Keratinocyte (primary cell): ENCODE results near the gene NBPF6. TPM values are rescaled to one million over a fixed set of nuclear protein-coding genes. Genes with fewer than 3 reads are reported as not detected.

ENCODE experiments used
- DNase-seq: peaks from one replicate; pipeline ENCODE4 v3.0.0-alpha.2; 2011; ENCODE audit warnings: low read depth, missing footprints, low spot score
- FAIRE-seq: peaks from 2 replicates; lab custom pipeline; 2011; peaks lifted over from hg19 to GRCh38; lab: Jason Lieb, UNC
- H2AFZ ChIP-seq: 2 replicates; pipeline ENCODE4 v1.6.0; 2012; ENCODE audit warnings: low read length, control low read depth, inconsistent platforms; ENCODE audit not compliant: control insufficient read depth
- H3K27ac ChIP-seq: 2 replicates; pipeline ENCODE4 v1.5.1; 2011; ENCODE audit warnings: low read length; ENCODE audit not compliant: control insufficient read depth, insufficient read depth
- H3K27me3 ChIP-seq: 3 replicates; pipeline ENCODE4 v1.6.0; 2011; ENCODE audit warnings: low read length; ENCODE audit not compliant: control insufficient read depth, insufficient read depth; ENCODE audit errors: extremely low read depth
- H3K36me3 ChIP-seq, 2 experiments: 2 replicates in 1 of 2; 3 replicates in 1 of 2; pipeline ENCODE4 v1.5.1; 2011; ENCODE audit warnings: low read length in 2 of 2, mild to moderate bottlenecking in 1 of 2; ENCODE audit not compliant: control insufficient read depth in 2 of 2, insufficient read depth in 2 of 2; ENCODE audit errors: extremely low read depth in 1 of 2
- H3K4me1 ChIP-seq: 3 replicates; pipeline ENCODE4 v1.5.1; 2011; ENCODE audit warnings: low read length; ENCODE audit not compliant: control insufficient read depth, insufficient read depth; ENCODE audit errors: extremely low read depth
- H3K4me2 ChIP-seq: 3 replicates; pipeline ENCODE4 v1.6.0; 2011; ENCODE audit warnings: low read depth, low read length; ENCODE audit not compliant: control insufficient read depth, insufficient read depth; ENCODE audit errors: extremely low read depth
- H3K4me3 ChIP-seq, 3 experiments: fragments of 200-600 bp in 1 of 3; sonication (generic) in 1 of 3; 2 replicates in 2 of 3; 3 replicates in 1 of 3; pipeline ENCODE4 v1.5.1; 2011 to 2016; ENCODE audit warnings: low read length in 3 of 3, mild to moderate bottlenecking in 3 of 3, control low read depth in 2 of 3, inconsistent platforms in 1 of 3, low read depth in 1 of 3, mixed read lengths in 1 of 3, mixed run types in 1 of 3, moderate library complexity in 1 of 3; ENCODE audit not compliant: control insufficient read depth in 2 of 3, insufficient read depth in 2 of 3; ENCODE audit errors: extremely low read depth in 1 of 3
- H3K79me2 ChIP-seq: 2 replicates; pipeline ENCODE4 v1.6.0; 2012; ENCODE audit warnings: low read length; ENCODE audit not compliant: control insufficient read depth, insufficient read depth
- H3K9ac ChIP-seq: 3 replicates; pipeline ENCODE4 v1.6.0; 2011; ENCODE audit warnings: low read length; ENCODE audit not compliant: control insufficient read depth, insufficient read depth; ENCODE audit errors: extremely low read depth
- H3K9me1 ChIP-seq: 3 replicates; pipeline ENCODE4 v1.6.0; 2011; ENCODE audit warnings: low read length; ENCODE audit not compliant: control insufficient read depth, insufficient read depth; ENCODE audit errors: extremely low read depth
- H3K9me3 ChIP-seq: 2 replicates; pipeline ENCODE4 v1.5.1; 2012; ENCODE audit warnings: low read depth, low read length; ENCODE audit not compliant: control insufficient read depth
- H4K20me1 ChIP-seq: 3 replicates; pipeline ENCODE4 v1.6.0; 2011; ENCODE audit warnings: low read length; ENCODE audit not compliant: control insufficient read depth, insufficient read depth; ENCODE audit errors: extremely low read depth
- EZH2 ChIP-seq: IDR thresholded peaks from one replicate; pipeline ENCODE4 v1.6.1; 2012; ENCODE audit warnings: inconsistent platforms, mild to moderate bottlenecking, low read length, moderate library complexity
- dilution Hi-C: fragments of 300-500 bp; cut with MboI; formaldehyde crosslinking; loops from one replicate; pipeline ENCODE4 v1.7.0; 2020; ENCODE audit warnings: low sequenced_read_pairs; ENCODE audit not compliant: extremely low pct_ligation_motif_present
- polyA plus RNA-seq, 5 experiments: library from polyadenylated mRNA; depleted of rRNA in 3 of 5; stranded (reverse) in 3 of 5; stranded (forward) in 1 of 5; unstranded in 1 of 5; fragments of >200 nt; gene quantifications; 1 replicate in 1 of 5; 2 replicates in 3 of 5; 3 replicates in 1 of 5; pipeline versions ENCODE4 v1.2.1 to v1.2.3, GENCODE V29; 2011 to 2012; ENCODE audit warnings: missing spikeins in 2 of 5, low read depth in 1 of 5, low replicate concordance in 1 of 5
- TF ChIP-seq, protein P1 (sequence below), 3 experiments: IDR thresholded peaks in 1 of 3; conservative IDR thresholded peaks in 1 of 3; optimal IDR thresholded peaks in 1 of 3; 2 replicates in 2 of 3; 3 replicates in 1 of 3; pipeline versions ENCODE3 to v1.5.1; 2011; ENCODE audit warnings: low read length in 3 of 3, mild to moderate bottlenecking in 3 of 3, moderate library complexity in 2 of 3, control low read depth in 1 of 3, inconsistent platforms in 1 of 3; ENCODE audit not compliant: insufficient read depth in 2 of 3; ENCODE audit errors: extremely low read depth in 1 of 3

The NBPF6 gene
- polyA plus RNA-seq, 1 donor (not counting 4 experiments of a cell fraction or from before 2014, with no cell fraction given) = not detected

DNA sequence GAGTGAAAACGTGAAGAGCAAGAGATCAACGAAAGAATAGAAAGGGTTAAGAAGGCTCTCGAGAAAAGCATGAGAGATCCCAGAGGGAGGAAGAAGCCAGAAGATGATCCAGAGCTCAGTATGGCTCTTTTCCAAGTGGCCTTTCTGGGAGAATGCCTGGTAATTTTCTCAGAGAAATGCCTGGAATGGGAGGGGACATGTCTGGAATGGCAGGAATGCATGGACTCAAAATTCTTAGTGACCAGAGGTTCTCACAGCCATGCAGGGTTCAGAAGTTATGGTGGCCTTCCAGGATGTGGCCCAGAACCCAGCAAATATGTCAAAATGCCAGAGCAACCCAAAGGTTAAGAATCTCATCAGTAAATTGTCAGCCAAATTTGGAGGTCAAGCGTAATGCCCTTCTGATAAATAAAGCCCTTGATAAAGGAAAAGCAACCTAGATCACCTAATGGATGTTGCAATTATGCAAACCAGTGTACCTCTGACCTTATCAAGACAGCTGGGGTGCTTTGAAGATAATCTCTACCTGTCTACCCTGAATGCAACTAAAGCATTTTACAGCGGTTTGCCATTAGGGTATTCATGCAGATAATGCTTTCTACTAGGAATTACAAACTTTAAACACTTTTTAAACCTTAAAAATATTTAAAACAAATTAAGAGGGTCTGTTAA is 53.1 kb downstream of the NBPF6 start:
- DNase-seq (no peak), FAIRE-seq (no peak)
- Histone ChIP-seq H3K27me3 (no peaks in the 10 kb centered on the region), H3K4me1 (no peaks in the 10 kb centered on the region), H3K36me3 (no peaks in the 10 kb centered on the region), H3K27ac (no peak overlapping the region), H3K9ac (no peak overlapping the region), H3K4me3 (no peak overlapping the region), H3K9me3 (no peaks in the 10 kb centered on the region), H3K4me2 (no peak overlapping the region), H4K20me1 (no peaks in the 10 kb centered on the region), H3K79me2 (no peaks in the 10 kb centered on the region), H3K9me1 (no peaks in the 10 kb centered on the region), H2AFZ (no peak overlapping the region)
- dilution Hi-C loops = no loop called here
- TF ChIP-seq, protein P1, sequence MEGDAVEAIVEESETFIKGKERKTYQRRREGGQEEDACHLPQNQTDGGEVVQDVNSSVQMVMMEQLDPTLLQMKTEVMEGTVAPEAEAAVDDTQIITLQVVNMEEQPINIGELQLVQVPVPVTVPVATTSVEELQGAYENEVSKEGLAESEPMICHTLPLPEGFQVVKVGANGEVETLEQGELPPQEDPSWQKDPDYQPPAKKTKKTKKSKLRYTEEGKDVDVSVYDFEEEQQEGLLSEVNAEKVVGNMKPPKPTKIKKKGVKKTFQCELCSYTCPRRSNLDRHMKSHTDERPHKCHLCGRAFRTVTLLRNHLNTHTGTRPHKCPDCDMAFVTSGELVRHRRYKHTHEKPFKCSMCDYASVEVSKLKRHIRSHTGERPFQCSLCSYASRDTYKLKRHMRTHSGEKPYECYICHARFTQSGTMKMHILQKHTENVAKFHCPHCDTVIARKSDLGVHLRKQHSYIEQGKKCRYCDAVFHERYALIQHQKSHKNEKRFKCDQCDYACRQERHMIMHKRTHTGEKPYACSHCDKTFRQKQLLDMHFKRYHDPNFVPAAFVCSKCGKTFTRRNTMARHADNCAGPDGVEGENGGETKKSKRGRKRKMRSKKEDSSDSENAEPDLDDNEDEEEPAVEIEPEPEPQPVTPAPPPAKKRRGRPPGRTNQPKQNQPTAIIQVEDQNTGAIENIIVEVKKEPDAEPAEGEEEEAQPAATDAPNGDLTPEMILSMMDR (optimal IDR thresholded peaks at IDR 0.05 in 1 of 3, IDR thresholded peaks at IDR 0.05 in 1 of 3, conservative IDR thresholded peaks at IDR 0.05 in 1 of 3; ENCODE audit: extremely low read depth in 1 of 3, insufficient read depth in 2 of 3, low read length in 3 of 3) = no peak

DNA sequence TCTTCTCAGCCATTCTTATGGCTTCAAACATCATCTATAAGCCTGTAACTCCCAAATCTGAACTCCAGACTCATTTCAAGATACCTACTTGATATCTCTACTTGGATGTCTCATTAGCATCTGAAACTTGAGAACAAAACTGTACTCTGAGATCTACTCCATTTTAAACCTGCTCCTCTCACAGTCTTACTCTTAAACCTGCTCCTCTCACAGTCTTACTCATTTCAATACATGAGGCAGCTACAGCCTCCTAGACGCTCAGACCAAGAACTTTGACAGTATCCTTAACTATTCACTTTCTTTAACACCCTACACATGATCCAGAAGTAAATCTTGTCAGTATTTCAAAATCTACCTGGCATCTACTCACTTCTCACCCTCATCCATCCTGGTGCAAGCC is 54.3 kb downstream of the NBPF6 start:
- dilution Hi-C loops = no loop called here
- no peaks in the 10 kb centered on the region for H3K79me2 ChIP-seq
- no peak for DNase-seq
- H3K36me3 ChIP-seq = no peaks in the 10 kb centered on the region
- no peak overlapping the region for H2AFZ ChIP-seq
- no peaks in the 10 kb centered on the region for H3K9me1 ChIP-seq
- no peak overlapping the region for H3K27ac ChIP-seq
- TF ChIP-seq, protein P1 (optimal IDR thresholded peaks at IDR 0.05 in 1 of 3, IDR thresholded peaks at IDR 0.05 in 1 of 3, conservative IDR thresholded peaks at IDR 0.05 in 1 of 3; ENCODE audit: extremely low read depth in 1 of 3, insufficient read depth in 2 of 3, low read length in 3 of 3) = no peak
- TF ChIP-seq EZH2 = no peak
- no peaks in the 10 kb centered on the region for H3K4me1 ChIP-seq
- no peak overlapping the region for H3K4me2 ChIP-seq
- H4K20me1 ChIP-seq = no peaks in the 10 kb centered on the region
- no peak overlapping the region for H3K9ac ChIP-seq
- FAIRE-seq = no peak
- no peak overlapping the region for H3K4me3 ChIP-seq
- no peaks in the 10 kb centered on the region for H3K9me3 ChIP-seq
- no peaks in the 10 kb centered on the region for H3K27me3 ChIP-seq
